Effector memory CD4-positive, alpha-beta T cell (primary cell): ENCODE data around the gene TIMM10B.

Source experiments
- DNase-seq, 3 donors: peaks; one replicate each; pipeline ENCODE4 v3.0.0-alpha.2; 2020
- H3K27ac ChIP-seq: 2 replicates; pipeline ENCODE4 v1.7.0; 2013; ENCODE audit warnings: mild to moderate bottlenecking, low read length, moderate library complexity; ENCODE audit not compliant: insufficient read depth, poor library complexity, severe bottlenecking
- H3K27me3 ChIP-seq: replicated peaks from 2 replicates; pipeline ENCODE4 v1.7.0; 2013; ENCODE audit warnings: mild to moderate bottlenecking, low read length; ENCODE audit not compliant: insufficient read depth, control insufficient read depth, poor library complexity, severe bottlenecking
- H3K36me3 ChIP-seq: 2 replicates; pipeline ENCODE4 v1.7.0; 2013; ENCODE audit warnings: mild to moderate bottlenecking, low read length, moderate library complexity; ENCODE audit not compliant: control insufficient read depth, insufficient read depth
- H3K4me1 ChIP-seq: 2 replicates; pipeline ENCODE4 v1.7.0; 2013; ENCODE audit warnings: low read length, mild to moderate bottlenecking; ENCODE audit not compliant: control insufficient read depth, insufficient read depth, poor library complexity, severe bottlenecking
- H3K4me3 ChIP-seq: 2 replicates; pipeline ENCODE4 v1.7.0; 2013; ENCODE audit warnings: low read length, low read depth, mild to moderate bottlenecking; ENCODE audit not compliant: insufficient read depth, poor library complexity, severe bottlenecking
- H3K9me3 ChIP-seq: 2 replicates; pipeline ENCODE4 v1.7.0; 2013; ENCODE audit warnings: mild to moderate bottlenecking, low read length, moderate library complexity; ENCODE audit not compliant: control insufficient read depth

Gene TIMM10B

GRCh38 chr11:6448574-6448973 is 32.7 kb upstream of the TIMM10B start:
- no peaks in the 10 kb centered on the region for H3K4me1 ChIP-seq
- H3K9me3 ChIP-seq = no peaks in the 10 kb centered on the region
- H3K27ac ChIP-seq = no peak overlapping the region
- no peak overlapping the region for H3K4me3 ChIP-seq
- peaks cover 5% of the 10 kb centered on the region for H3K36me3 ChIP-seq
- DNase-seq = no peak
- H3K27me3 ChIP-seq = no peaks in the 10 kb centered on the region

- H3K4me1 ChIP-seq = no peaks in the 10 kb centered on the region
- H3K27me3 ChIP-seq = no peaks in the 10 kb centered on the region
- H3K9me3 ChIP-seq = no peaks in the 10 kb centered on the region
- peaks cover 22% of the 10 kb centered on the region for H3K36me3 ChIP-seq
- H3K4me3 ChIP-seq = no peak overlapping the region
- DNase-seq = no peak
- no peak overlapping the region for H3K27ac ChIP-seq
These were observed 29.1 kb upstream of the TIMM10B start for GRCh38 chr11:6452219-6452618.

- no peaks in the 10 kb centered on the region for H3K27me3 ChIP-seq
- H3K4me3 ChIP-seq = no peak overlapping the region
- H3K4me1 ChIP-seq = no peaks in the 10 kb centered on the region
- H3K27ac ChIP-seq = no peak overlapping the region
- H3K36me3 ChIP-seq = peaks cover 23% of the 10 kb centered on the region
- no peak for DNase-seq
- H3K9me3 ChIP-seq = no peaks in the 10 kb centered on the region
These were observed 28.1 kb upstream of the TIMM10B start for GRCh38 chr11:6453152-6453551.

GRCh38 chr11:6455070-6455469 is 26.2 kb upstream of the TIMM10B start:
- H3K27me3 ChIP-seq = no peaks in the 10 kb centered on the region
- DNase-seq = no peak
- no peaks in the 10 kb centered on the region for H3K9me3 ChIP-seq
- H3K36me3 ChIP-seq = peaks cover 24% of the 10 kb centered on the region
- H3K27ac ChIP-seq = no peak overlapping the region
- H3K4me3 ChIP-seq = no peak overlapping the region
- H3K4me1 ChIP-seq = no peaks in the 10 kb centered on the region

- no peaks in the 10 kb centered on the region for H3K4me1 ChIP-seq
- no peak for DNase-seq
- H3K4me3 ChIP-seq = no peak overlapping the region
- H3K27me3 ChIP-seq = no peaks in the 10 kb centered on the region
- H3K27ac ChIP-seq = no peak overlapping the region
- peaks cover 20% of the 10 kb centered on the region for H3K36me3 ChIP-seq
- no peaks in the 10 kb centered on the region for H3K9me3 ChIP-seq
These were observed 24.8 kb upstream of the TIMM10B start for GRCh38 chr11:6456361-6457073.

- Histone ChIP-seq H3K36me3 (peaks cover 20% of the 10 kb centered on the region), H3K27ac (no peak overlapping the region), H3K9me3 (no peaks in the 10 kb centered on the region), H3K4me1 (no peaks in the 10 kb centered on the region), H3K4me3 (no peak overlapping the region), H3K27me3 (no peaks in the 10 kb centered on the region)
- DNase-seq = no peak
These were observed 23.6 kb upstream of the TIMM10B start for GRCh38 chr11:6457581-6458320.

GRCh38 chr11:6458352-6459098 is 22.8 kb upstream of the TIMM10B start:
- no peak for DNase-seq
- Histone ChIP-seq H3K4me1 (no peaks in the 10 kb centered on the region), H3K27ac (no peak overlapping the region), H3K36me3 (peaks cover 20% of the 10 kb centered on the region), H3K4me3 (no peak overlapping the region), H3K9me3 (no peaks in the 10 kb centered on the region), H3K27me3 (no peaks in the 10 kb centered on the region)

GRCh38 chr11:6459099-6459450 is 22.2 kb upstream of the TIMM10B start:
- Histone ChIP-seq H3K27ac (no peak overlapping the region), H3K36me3 (peaks cover 20% of the 10 kb centered on the region), H3K4me1 (no peaks in the 10 kb centered on the region), H3K9me3 (no peaks in the 10 kb centered on the region), H3K4me3 (no peak overlapping the region), H3K27me3 (no peaks in the 10 kb centered on the region)
- no peak for DNase-seq

- Histone ChIP-seq H3K4me1 (peaks cover 6% of the 10 kb centered on the region), H3K4me3 (no peak overlapping the region), H3K27ac (no peak overlapping the region), H3K9me3 (no peaks in the 10 kb centered on the region), H3K27me3 (no peaks in the 10 kb centered on the region), H3K36me3 (no peaks in the 10 kb centered on the region)
- DNase-seq = no peak
These were observed 12.4 kb upstream of the TIMM10B start for GRCh38 chr11:6468712-6469495.
